Measurements from ENCODE around the gene IFNGR1. TPM values are rescaled to one million over a fixed set of nuclear protein-coding genes. Genes with fewer than 3 reads are reported as not detected.

The IFNGR1 gene
- total RNA-seq, 1 donor from 2014 or later: 34.0 TPM

- Histone ChIP-seq H2AFZ (replicated peaks) (no peak overlapping the region), H3K4me2 (no peak overlapping the region), H3K4me3 (no peak overlapping the region), H3K27ac (no peak overlapping the region), H3K36me3 (no peaks in the 10 kb centered on the region), H4K20me1 (ENCODE audit: low read depth) (no peaks in the 10 kb centered on the region), H3K9me3 (ENCODE audit: low read depth) (no peaks in the 10 kb centered on the region), H3K9ac (no peak overlapping the region), H3K4me1 (no peaks in the 10 kb centered on the region), H3K27me3 (no peaks in the 10 kb centered on the region), H3F3A (ENCODE audit: low read depth) (no peaks in the 10 kb centered on the region), H3K79me2 (ENCODE audit: low read depth) (no peaks in the 10 kb centered on the region)
- no peak for DNase-seq (ENCODE audit: low spot score)
- no peak overlapping the region for H3K4me3 Mint-ChIP-seq
- peaks cover 5% of the 10 kb centered on the region for H3K27me3 Mint-ChIP-seq (ENCODE audit: insufficient read depth, low read depth)
- no peaks in the 10 kb centered on the region for H3K36me3 Mint-ChIP-seq
- H3K9me3 Mint-ChIP-seq: peaks cover 3% of the 10 kb centered on the region
- TF ChIP-seq EZH2phosphoT487 (IDR thresholded peaks at IDR 0.05): no peak
- no peak for TF ChIP-seq CTCF (IDR thresholded peaks at IDR 0.05)
- TF ChIP-seq EZH2 (IDR thresholded peaks at IDR 0.05): no peak
- H3K4me1 Mint-ChIP-seq: no peaks in the 10 kb centered on the region
- H3K27ac Mint-ChIP-seq: no peak overlapping the region
Measured at GRCh38 chr6:137265561-137266308, 46.5 kb upstream of the IFNGR1 start.

GRCh38 chr6:137264311-137265075 is 45.3 kb upstream of the IFNGR1 start:
- H3K4me3 Mint-ChIP-seq: no peak overlapping the region
- Histone ChIP-seq H3K4me1 (no peaks in the 10 kb centered on the region), H3K9ac (no peak overlapping the region), H3F3A (ENCODE audit: low read depth) (no peaks in the 10 kb centered on the region), H3K27me3 (no peaks in the 10 kb centered on the region), H4K20me1 (ENCODE audit: low read depth) (no peaks in the 10 kb centered on the region), H3K36me3 (no peaks in the 10 kb centered on the region), H3K9me3 (ENCODE audit: low read depth) (no peaks in the 10 kb centered on the region), H3K4me2 (no peak overlapping the region), H3K4me3 (no peak overlapping the region), H3K79me2 (ENCODE audit: low read depth) (no peaks in the 10 kb centered on the region), H2AFZ (replicated peaks) (no peak overlapping the region), H3K27ac (no peak overlapping the region)
- peaks cover 5% of the 10 kb centered on the region for H3K27me3 Mint-ChIP-seq (ENCODE audit: insufficient read depth, low read depth)
- no peak for TF ChIP-seq EZH2phosphoT487 (IDR thresholded peaks at IDR 0.05)
- no peak for TF ChIP-seq EZH2 (IDR thresholded peaks at IDR 0.05)
- TF ChIP-seq CTCF (IDR thresholded peaks at IDR 0.05): no peak
- no peaks in the 10 kb centered on the region for H3K4me1 Mint-ChIP-seq
- no peak overlapping the region for H3K27ac Mint-ChIP-seq
- peaks cover 3% of the 10 kb centered on the region for H3K9me3 Mint-ChIP-seq
- DNase-seq (ENCODE audit: low spot score): no peak
- H3K36me3 Mint-ChIP-seq: no peaks in the 10 kb centered on the region

- H3K27me3 ChIP-seq: no peaks in the 10 kb centered on the region
- peaks cover 2% of the 10 kb centered on the region for H3K27me3 Mint-ChIP-seq (ENCODE audit: insufficient read depth, low read depth)
- H3K9ac ChIP-seq: no peak overlapping the region
- no peaks in the 10 kb centered on the region for H3K9me3 ChIP-seq (ENCODE audit: low read depth)
- H3K36me3 ChIP-seq: no peaks in the 10 kb centered on the region
- H3F3A ChIP-seq (ENCODE audit: low read depth): no peaks in the 10 kb centered on the region
- H3K27ac Mint-ChIP-seq: no peak overlapping the region
- no peak for DNase-seq (ENCODE audit: low spot score)
- H3K36me3 Mint-ChIP-seq: no peaks in the 10 kb centered on the region
- H3K27ac ChIP-seq: no peak overlapping the region
- TF ChIP-seq CTCF (IDR thresholded peaks at IDR 0.05): no peak
- peaks cover 3% of the 10 kb centered on the region for H3K9me3 Mint-ChIP-seq
- no peak overlapping the region for H3K4me3 ChIP-seq
- no peaks in the 10 kb centered on the region for H3K79me2 ChIP-seq (ENCODE audit: low read depth)
- H3K4me1 ChIP-seq: no peaks in the 10 kb centered on the region
- no peak overlapping the region for H3K4me2 ChIP-seq
- no peaks in the 10 kb centered on the region for H4K20me1 ChIP-seq (ENCODE audit: low read depth)
- no peak overlapping the region for H3K4me3 Mint-ChIP-seq
- H3K4me1 Mint-ChIP-seq: no peaks in the 10 kb centered on the region
- no peak overlapping the region for H2AFZ ChIP-seq (replicated peaks)
Measured at GRCh38 chr6:137261761-137262160, 42.6 kb upstream of the IFNGR1 start.

Data from neural progenitor cell (in vitro differentiated cells).